ENCODE data around the gene MAGI2.

DNA sequence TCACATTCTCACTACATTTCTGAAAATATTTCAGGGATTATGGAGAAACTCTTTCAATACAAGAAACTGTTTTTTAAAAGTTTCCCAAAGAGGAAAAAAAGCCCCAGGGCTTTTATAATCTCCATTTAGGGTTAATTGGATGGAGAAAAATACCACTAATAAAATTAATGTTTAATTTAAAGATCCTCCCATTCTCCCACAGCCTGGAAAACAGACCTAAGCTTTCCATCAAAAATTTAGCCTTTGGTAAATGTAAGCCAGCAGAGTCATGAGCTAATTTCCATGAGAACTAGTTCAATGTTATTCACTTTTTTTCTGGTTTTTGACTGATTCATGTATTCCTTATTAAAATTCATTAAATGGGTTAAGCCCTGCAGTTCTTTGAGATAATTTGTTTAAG, 1246.2 kb downstream of the MAGI2 start:
- TF ChIP-seq SMC3 (IDR thresholded peaks at IDR 0.05; ENCODE audit: low read length) (no peak), AGO1 (IDR thresholded peaks at IDR 0.05; ENCODE audit: low read depth, low read length, poor library complexity, severe bottlenecking) (no peak), TCF12 (IDR thresholded peaks at IDR 0.05) (no peak), TCF12 (CRISPR knock-in tag; IDR thresholded peaks at IDR 0.05) (no peak), CEBPG (CRISPR knock-in tag; IDR thresholded peaks at IDR 0.05) (no peak), SAFB2 (CRISPR knock-in tag; IDR thresholded peaks at IDR 0.05; ENCODE audit: borderline replicate concordance, low read depth) (no peak), POLR2A (IDR thresholded peaks at IDR 0.05; ENCODE audit: insufficient read depth in 1 of 2, low read depth in 2 of 2, low read length in 2 of 2) (no peak), RAD21 (CRISPR knock-in tag; IDR thresholded peaks at IDR 0.05) (no peak), MTF2 (CRISPR knock-in tag; IDR thresholded peaks at IDR 0.05; ENCODE audit: borderline replicate concordance) (no peak), SALL2 (CRISPR knock-in tag; IDR thresholded peaks at IDR 0.05) (no peak), ZFP82 (CRISPR knock-in tag; IDR thresholded peaks at IDR 0.05; ENCODE audit: borderline replicate concordance) (no peak)
- TF ChIP-seq, protein P1, sequence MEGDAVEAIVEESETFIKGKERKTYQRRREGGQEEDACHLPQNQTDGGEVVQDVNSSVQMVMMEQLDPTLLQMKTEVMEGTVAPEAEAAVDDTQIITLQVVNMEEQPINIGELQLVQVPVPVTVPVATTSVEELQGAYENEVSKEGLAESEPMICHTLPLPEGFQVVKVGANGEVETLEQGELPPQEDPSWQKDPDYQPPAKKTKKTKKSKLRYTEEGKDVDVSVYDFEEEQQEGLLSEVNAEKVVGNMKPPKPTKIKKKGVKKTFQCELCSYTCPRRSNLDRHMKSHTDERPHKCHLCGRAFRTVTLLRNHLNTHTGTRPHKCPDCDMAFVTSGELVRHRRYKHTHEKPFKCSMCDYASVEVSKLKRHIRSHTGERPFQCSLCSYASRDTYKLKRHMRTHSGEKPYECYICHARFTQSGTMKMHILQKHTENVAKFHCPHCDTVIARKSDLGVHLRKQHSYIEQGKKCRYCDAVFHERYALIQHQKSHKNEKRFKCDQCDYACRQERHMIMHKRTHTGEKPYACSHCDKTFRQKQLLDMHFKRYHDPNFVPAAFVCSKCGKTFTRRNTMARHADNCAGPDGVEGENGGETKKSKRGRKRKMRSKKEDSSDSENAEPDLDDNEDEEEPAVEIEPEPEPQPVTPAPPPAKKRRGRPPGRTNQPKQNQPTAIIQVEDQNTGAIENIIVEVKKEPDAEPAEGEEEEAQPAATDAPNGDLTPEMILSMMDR (CRISPR knock-in tag; IDR thresholded peaks at IDR 0.05) = no peak
- TF ChIP-seq, protein P2, sequence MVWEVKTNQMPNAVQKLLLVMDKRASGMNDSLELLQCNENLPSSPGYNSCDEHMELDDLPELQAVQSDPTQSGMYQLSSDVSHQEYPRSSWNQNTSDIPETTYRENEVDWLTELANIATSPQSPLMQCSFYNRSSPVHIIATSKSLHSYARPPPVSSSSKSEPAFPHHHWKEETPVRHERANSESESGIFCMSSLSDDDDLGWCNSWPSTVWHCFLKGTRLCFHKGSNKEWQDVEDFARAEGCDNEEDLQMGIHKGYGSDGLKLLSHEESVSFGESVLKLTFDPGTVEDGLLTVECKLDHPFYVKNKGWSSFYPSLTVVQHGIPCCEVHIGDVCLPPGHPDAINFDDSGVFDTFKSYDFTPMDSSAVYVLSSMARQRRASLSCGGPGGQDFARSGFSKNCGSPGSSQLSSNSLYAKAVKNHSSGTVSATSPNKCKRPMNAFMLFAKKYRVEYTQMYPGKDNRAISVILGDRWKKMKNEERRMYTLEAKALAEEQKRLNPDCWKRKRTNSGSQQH (CRISPR knock-in tag; IDR thresholded peaks at IDR 0.05; ENCODE audit: low read depth) = no peak
- TF ChIP-seq, protein P3, sequence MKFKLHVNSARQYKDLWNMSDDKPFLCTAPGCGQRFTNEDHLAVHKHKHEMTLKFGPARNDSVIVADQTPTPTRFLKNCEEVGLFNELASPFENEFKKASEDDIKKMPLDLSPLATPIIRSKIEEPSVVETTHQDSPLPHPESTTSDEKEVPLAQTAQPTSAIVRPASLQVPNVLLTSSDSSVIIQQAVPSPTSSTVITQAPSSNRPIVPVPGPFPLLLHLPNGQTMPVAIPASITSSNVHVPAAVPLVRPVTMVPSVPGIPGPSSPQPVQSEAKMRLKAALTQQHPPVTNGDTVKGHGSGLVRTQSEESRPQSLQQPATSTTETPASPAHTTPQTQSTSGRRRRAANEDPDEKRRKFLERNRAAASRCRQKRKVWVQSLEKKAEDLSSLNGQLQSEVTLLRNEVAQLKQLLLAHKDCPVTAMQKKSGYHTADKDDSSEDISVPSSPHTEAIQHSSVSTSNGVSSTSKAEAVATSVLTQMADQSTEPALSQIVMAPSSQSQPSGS (CRISPR knock-in tag; IDR thresholded peaks at IDR 0.05) = no peak
- TF ChIP-seq, protein P4, sequence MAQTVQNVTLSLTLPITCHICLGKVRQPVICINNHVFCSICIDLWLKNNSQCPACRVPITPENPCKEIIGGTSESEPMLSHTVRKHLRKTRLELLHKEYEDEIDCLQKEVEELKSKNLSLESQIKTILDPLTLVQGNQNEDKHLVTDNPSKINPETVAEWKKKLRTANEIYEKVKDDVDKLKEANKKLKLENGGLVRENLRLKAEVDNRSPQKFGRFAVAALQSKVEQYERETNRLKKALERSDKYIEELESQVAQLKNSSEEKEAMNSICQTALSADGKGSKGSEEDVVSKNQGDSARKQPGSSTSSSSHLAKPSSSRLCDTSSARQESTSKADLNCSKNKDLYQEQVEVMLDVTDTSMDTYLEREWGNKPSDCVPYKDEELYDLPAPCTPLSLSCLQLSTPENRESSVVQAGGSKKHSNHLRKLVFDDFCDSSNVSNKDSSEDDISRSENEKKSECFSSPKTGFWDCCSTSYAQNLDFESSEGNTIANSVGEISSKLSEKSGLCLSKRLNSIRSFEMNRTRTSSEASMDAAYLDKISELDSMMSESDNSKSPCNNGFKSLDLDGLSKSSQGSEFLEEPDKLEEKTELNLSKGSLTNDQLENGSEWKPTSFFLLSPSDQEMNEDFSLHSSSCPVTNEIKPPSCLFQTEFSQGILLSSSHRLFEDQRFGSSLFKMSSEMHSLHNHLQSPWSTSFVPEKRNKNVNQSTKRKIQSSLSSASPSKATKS (CRISPR knock-in tag; IDR thresholded peaks at IDR 0.05) = no peak
